Left ventricle myocardium inferior (tissue), 1 donor: ENCODE measurements around the gene ARHGEF7. TPM values are rescaled to one million over a fixed set of nuclear protein-coding genes. Genes with fewer than 3 reads are reported as not detected.

ENCODE experiments used
- DNase-seq: peaks from one replicate; pipeline ENCODE4 v3.0.0-alpha.2; 2020
- H3K27ac ChIP-seq: fragments of 200-600 bp; replicated peaks from 2 replicates; pipeline ENCODE4 v1.8.0; 2021
- H3K27me3 ChIP-seq: fragments of 200-600 bp; 2 replicates; pipeline ENCODE4 v1.8.0; 2021; ENCODE audit warnings: low read depth
- H3K36me3 ChIP-seq: fragments of 200-600 bp; 2 replicates; pipeline ENCODE4 v1.8.0; 2021
- H3K4me1 ChIP-seq: fragments of 200-600 bp; 2 replicates; pipeline ENCODE4 v1.8.0; 2021
- H3K4me3 ChIP-seq: fragments of 200-600 bp; 2 replicates; pipeline ENCODE4 v1.8.0; 2021; ENCODE audit warnings: mild to moderate bottlenecking, moderate library complexity
- H3K9me3 ChIP-seq: fragments of 200-600 bp; replicated peaks from 2 replicates; pipeline ENCODE4 v1.8.0; 2021
- CTCF ChIP-seq: fragments of 200-600 bp; IDR thresholded peaks from 2 replicates; pipeline ENCODE4 v1.8.0; 2021; ENCODE audit warnings: antibody characterized with exemption, mild to moderate bottlenecking, borderline replicate concordance
- intact Hi-C: fragments of 100-400 bp; cut with micrococcal nuclease; formaldehyde crosslinking; loops from one replicate; pipeline ENCODE4 v1.11.0; 2022
- total RNA-seq: library from RNA; stranded (reverse); fragmentation: NEBNext Ultra II Directional; extraction: Animal tissue kit (Norgen Biotek cat#: 25700); gene quantifications from one replicate; pipeline ENCODE4 v1.2.1, GENCODE V29; 2021
- donor health status: DM: no; HTN: yes; CAD: no; lungs with severe emphysema.

ARHGEF7 gene
- total RNA-seq, 1 donor from 2014 or later, result 35.9 TPM

- Histone ChIP-seq H3K9me3 (no peaks in the 10 kb centered on the region), H3K27me3 (no peaks in the 10 kb centered on the region), H3K36me3 (peaks cover 75% of the 10 kb centered on the region), H3K27ac (peak overlapping the region; percentile 85), H3K4me1 (peaks cover 64% of the 10 kb centered on the region), H3K4me3 (no peak overlapping the region)
- no peak for DNase-seq
- intact Hi-C loops, result no loop called here
- no peak for TF ChIP-seq CTCF
These were observed 163.1 kb downstream of the ARHGEF7 start for GRCh38 chr13:111278258-111278657.

GRCh38 chr13:111278743-111279652 lies 163.9 kb downstream of the ARHGEF7 start:
- no peaks in the 10 kb centered on the region for H3K9me3 ChIP-seq
- H3K27ac ChIP-seq, result peak overlapping the region; percentile 85
- H3K4me3 ChIP-seq, result no peak overlapping the region
- no peak for DNase-seq
- H3K4me1 ChIP-seq, result peaks cover 71% of the 10 kb centered on the region
- H3K27me3 ChIP-seq, result no peaks in the 10 kb centered on the region
- peaks cover 75% of the 10 kb centered on the region for H3K36me3 ChIP-seq
- no peak for TF ChIP-seq CTCF
- intact Hi-C loops, result no loop called here

GRCh38 chr13:111280226-111280625 lies 165.1 kb downstream of the ARHGEF7 start:
- no peaks in the 10 kb centered on the region for H3K27me3 ChIP-seq
- peaks cover 78% of the 10 kb centered on the region for H3K4me1 ChIP-seq
- H3K36me3 ChIP-seq, result peaks cover 75% of the 10 kb centered on the region
- H3K9me3 ChIP-seq, result no peaks in the 10 kb centered on the region
- peak overlapping the region; percentile 85 for H3K27ac ChIP-seq
- intact Hi-C loops, result no loop called here
- TF ChIP-seq CTCF, result no peak
- no peak overlapping the region for H3K4me3 ChIP-seq
- DNase-seq, result no peak

GRCh38 chr13:111280681-111281585 lies 165.8 kb downstream of the ARHGEF7 start:
- H3K27ac ChIP-seq, result peak overlapping the region; percentile 85

More at GRCh38 chr13:111280681-111281585, 165.8 kb downstream of the ARHGEF7 start:
- Histone ChIP-seq H3K36me3 (peaks cover 75% of the 10 kb centered on the region), H3K4me3 (peak overlapping the region; percentile 4), H3K27me3 (no peaks in the 10 kb centered on the region), H3K4me1 (peaks cover 73% of the 10 kb centered on the region), H3K9me3 (no peaks in the 10 kb centered on the region)
- DNase-seq, result no peak
- no peak for TF ChIP-seq CTCF
- intact Hi-C loops, result no loop called here
